GM12878 (cell line): ENCODE data around the gene HCK. TPM values are rescaled to one million over a fixed set of nuclear protein-coding genes. Genes with fewer than 3 reads are reported as not detected.

ENCODE experiments used
- ATAC-seq: fragments of 200-7000 bp; cut with Tn5 transposase; 3 replicates; pipeline ENCODE4 v1.9.1; 2020; ENCODE audit warnings: mild to moderate bottlenecking, moderate library complexity
- BruUV-seq: library from RNA; stranded (reverse); fragments of 400-500 nt; replicated peaks from 2 replicates; lab custom pipeline; 2021; lab: Mats Ljungman, UMichigan
- CTCF ChIA-PET: fragments of 300-600 bp; sonication (Branson Sonifier 250); formaldehyde crosslinking; extraction: SDS; loops from one replicate; lab custom pipeline; 2021; ENCODE audit warnings: inconsistent platforms; lab: Yijun Ruan, JAX
- POLR2A ChIA-PET: fragments of 350-600 bp; formaldehyde crosslinking; extraction: SDS; loops from one replicate; lab custom pipeline; 2021; ENCODE audit warnings: inconsistent platforms; lab: Charles Lee
- RAD21 ChIA-PET: fragments of 300-600 bp; sonication (Branson Sonifier 250); formaldehyde crosslinking; loops from one replicate; lab custom pipeline; 2023; ENCODE audit warnings: antibody characterized with exemption; ENCODE audit not compliant: unreplicated experiment; lab: Charles Lee
- SMC1A ChIA-PET: fragments of 300-600 bp; sonication (Branson Sonifier 250); formaldehyde crosslinking; loops from one replicate; lab custom pipeline; 2023; ENCODE audit not compliant: unreplicated experiment, uncharacterized antibody; lab: Charles Lee
- DNase-seq: peaks from one replicate; pipeline ENCODE4 v3.0.0-alpha.2; 2011; ENCODE audit warnings: low read depth, low spot score
- FAIRE-seq: peaks from 3 replicates; lab custom pipeline; 2011; peaks lifted over from hg19 to GRCh38; lab: Jason Lieb, UNC
- H2AFZ ChIP-seq: 2 replicates; pipeline ENCODE4 v1.6.0; 2011; ENCODE audit warnings: low read depth, low read length, control low read depth; ENCODE audit not compliant: control insufficient read depth
- H3K27ac ChIP-seq: 2 replicates; pipeline ENCODE4 v1.5.1; 2011; ENCODE audit warnings: control low read depth; ENCODE audit not compliant: control insufficient read depth, insufficient read depth
- H3K27me3 ChIP-seq, 2 experiments: replicated peaks in 1 of 2; 2 replicates each; pipeline versions ENCODE4 v1.6.0 to v1.6.1; 2011; ENCODE audit warnings: low read length in 1 of 2; ENCODE audit not compliant: control insufficient read depth in 2 of 2, insufficient read depth in 2 of 2
- H3K36me3 ChIP-seq, 2 experiments: 2 replicates each; pipeline ENCODE4 v1.5.1; 2011; ENCODE audit warnings: low read length in 1 of 2; ENCODE audit not compliant: control insufficient read depth in 2 of 2, insufficient read depth in 2 of 2
- H3K4me1 ChIP-seq: 2 replicates; pipeline ENCODE4 v1.6.1; 2011; ENCODE audit warnings: mild to moderate bottlenecking, low read length, moderate library complexity, mixed read lengths; ENCODE audit not compliant: control insufficient read depth, insufficient read depth
- H3K4me2 ChIP-seq: 2 replicates; pipeline ENCODE4 v1.6.0; 2011; ENCODE audit warnings: control low read depth; ENCODE audit not compliant: control insufficient read depth, insufficient read depth
- H3K4me3 ChIP-seq: fragments of 200-600 bp; sonication (generic); 2 replicates; pipeline ENCODE4 v1.5.1; 2016
- H3K79me2 ChIP-seq: 2 replicates; pipeline ENCODE4 v1.6.0; 2011; ENCODE audit warnings: low read length; ENCODE audit not compliant: control insufficient read depth, insufficient read depth
- H3K9ac ChIP-seq: 2 replicates; pipeline ENCODE4 v1.8.0; 2011; ENCODE audit warnings: low read length, control low read depth, mixed read lengths; ENCODE audit not compliant: control insufficient read depth, insufficient read depth
- H3K9me3 ChIP-seq: replicated peaks from 3 replicates; pipeline ENCODE4 v1.5.1; 2011; ENCODE audit warnings: mild to moderate bottlenecking, low read length; ENCODE audit not compliant: control insufficient read depth, insufficient read depth
- H4K20me1 ChIP-seq: 2 replicates; pipeline ENCODE4 v1.6.0; 2011; ENCODE audit not compliant: control insufficient read depth, insufficient read depth
- CBX5 ChIP-seq: sonication (generic); IDR thresholded peaks from 2 replicates; pipeline ENCODE4 v1.6.1; 2016; ENCODE audit warnings: low read depth, moderate library complexity, mild to moderate bottlenecking, inconsistent platforms
- CHD2 ChIP-seq: IDR thresholded peaks from 2 replicates; pipeline ENCODE4 v1.6.1; 2011; ENCODE audit warnings: low read depth, low read length, improper control_type of control experiment, borderline replicate concordance
- HDAC2 ChIP-seq: fragments of 200-600 bp; sonication (generic); IDR thresholded peaks from 2 replicates; pipeline ENCODE4 v1.6.1; 2017
- RAD21 ChIP-seq: IDR thresholded peaks from 2 replicates; pipeline ENCODE4 v1.6.1; 2011; ENCODE audit warnings: mild to moderate bottlenecking, low read depth, low read length, moderate library complexity; ENCODE audit not compliant: insufficient read depth
- STAT1 ChIP-seq: fragments of 450-650 bp; conservative IDR thresholded peaks from 2 replicates; pipeline ENCODE4 v1.6.1; 2014; ENCODE audit warnings: antibody characterized with exemption, mild to moderate bottlenecking
- USF2 ChIP-seq: IDR thresholded peaks from 2 replicates; pipeline ENCODE4 v1.6.1; 2011; ENCODE audit warnings: low read depth, low read length, improper control_type of control experiment, borderline replicate concordance
- WGBS: methylation state at CpG from one replicate; pipeline ENCODE4 v1.1.6; 2016; ENCODE audit warnings: low lambda C conversion rate; ENCODE audit not compliant: insufficient replicate concordance, insufficient coverage; ENCODE audit errors: missing lambda C conversion rate; 5-methylcytosine and 5-hydroxymethylcytosine counted together
- in situ Hi-C: fragments of 300-500 bp; cut with MboI; formaldehyde crosslinking; loops from 9 replicates; pipeline ENCODE4 v1.14.3; 2018; ENCODE audit warnings: mixed read lengths
- intact Hi-C: fragments of 100-400 bp; cut with micrococcal nuclease; formaldehyde crosslinking; loops from one replicate; pipeline ENCODE4 v1.14.2; 2022; ENCODE audit not compliant: unreplicated experiment
- polyA plus RNA-seq, 11 experiments: library from polyadenylated mRNA; depleted of rRNA in 4 of 11; unstranded in 6 of 11; stranded (reverse) in 5 of 11; fragments of >200 nt; fragmentation: Nextera tagmentation in 4 of 11; fragmentation: Illumina TruSeq in 1 of 11; extraction: Ambion mirVana in 4 of 11; extraction: Trizol in 1 of 11; gene quantifications; 1 replicate in 1 of 11; 2 replicates in 10 of 11; pipeline versions ENCODE4 v1.2.1 to v1.2.3, GENCODE V29; 2011 to 2016; ENCODE audit warnings: inconsistent platforms in 2 of 11, missing spikeins in 2 of 11, low read depth in 1 of 11
- total RNA-seq, 4 experiments: library from RNA; depleted of rRNA in 3 of 4; stranded (reverse); fragments of >200 nt in 3 of 4; fragmentation: Illumina TruSeq in 1 of 4; extraction: Trizol in 1 of 4; gene quantifications; 2 replicates each; pipeline versions ENCODE4 v1.2.1 to v1.2.3, GENCODE V29; 2013 to 2021
- TF ChIP-seq, protein P1 (sequence below): fragments of 450-650 bp; IDR thresholded peaks from 2 replicates; pipeline ENCODE4 v1.6.1; 2017; ENCODE audit warnings: low read depth, mild to moderate bottlenecking, moderate library complexity
- TF ChIP-seq, protein P2 (sequence below): IDR thresholded peaks from 2 replicates; pipeline ENCODE4 v1.6.1; 2012; ENCODE audit warnings: low read depth, low read length, improper control_type of control experiment
- TF ChIP-seq, protein P3 (sequence below): fragments of 450-650 bp; IDR thresholded peaks from 2 replicates; pipeline ENCODE4 v1.6.1; 2014; ENCODE audit warnings: mild to moderate bottlenecking

Gene HCK
- total and polyA plus RNA-seq, 10 of the 15 experiments (the other 5 are each of a cell fraction or from before 2014, with no cell fraction given): 1.3 to 30.3 (median 18.5) TPM

DNA sequence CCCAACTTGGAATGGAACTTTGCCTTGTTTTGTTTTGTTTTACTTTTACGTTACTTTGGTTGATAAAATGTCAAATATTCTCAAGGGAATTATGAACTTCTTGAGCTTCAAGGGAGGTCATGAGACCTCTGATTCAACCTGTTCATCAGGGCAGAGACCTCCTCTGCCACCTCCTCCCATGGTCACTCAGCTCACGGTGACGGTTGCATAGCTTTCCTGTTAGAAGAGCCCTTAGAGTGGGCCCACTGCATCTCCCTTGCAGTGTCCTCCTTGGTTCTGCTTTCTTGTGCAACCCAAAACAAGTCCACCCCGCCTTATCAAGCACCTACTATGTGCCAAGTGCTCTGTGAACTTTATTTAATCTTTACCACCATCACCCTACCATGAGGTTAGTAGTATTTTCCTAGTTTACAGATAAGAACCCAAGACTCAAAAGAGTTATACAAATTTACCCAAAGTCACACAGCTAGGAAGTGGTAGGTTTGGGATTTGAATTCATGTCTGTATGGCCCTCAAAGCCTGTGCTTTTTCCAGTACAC is 72.9 kb downstream of the HCK start:
- Histone ChIP-seq H3K27ac (no peak overlapping the region), H4K20me1 (no peaks in the 10 kb centered on the region), H2AFZ (no peak overlapping the region), H3K9me3 (no peaks in the 10 kb centered on the region), H3K4me1 (no peaks in the 10 kb centered on the region), H3K9ac (no peak overlapping the region), H3K79me2 (peaks cover 8% of the 10 kb centered on the region), H3K4me3 (no peak overlapping the region), H3K4me2 (no peak overlapping the region), H3K36me3 (peaks cover 4% of the 10 kb centered on the region in 2 experiments; a peak in 3 of 4 replicates), H3K27me3 (no peaks in the 10 kb centered on the region)
- in situ Hi-C loops (no loop called here), intact Hi-C loops (no loop called here)
- FAIRE-seq (no peak), ATAC-seq (no peak), DNase-seq (no peak)
- WGBS: 83% methylated on average over 4 of the region's 4 CpGs
- BruUV-seq: no TSS peak
- ChIA-PET RAD21 (interaction anchor here (1.1 kb wide), 1 partner anchor 10 kb away, joined by 3 read pairs; no protein-coding TSS in a partner anchor), SMC1A (interaction anchor here (0.6 kb wide), 1 partner anchor 105 kb away, joined by 3 read pairs; no protein-coding TSS in a partner anchor), POLR2A (interaction anchor here (0.6 to 1.2 kb wide), 3 partner anchors 24 to 396 kb away, joined by 3 to 4 read pairs (median 4); no protein-coding TSS in a partner anchor), CTCF (no interaction called here)
- no peak for TF ChIP-seq CHD2
- TF ChIP-seq, protein P1, sequence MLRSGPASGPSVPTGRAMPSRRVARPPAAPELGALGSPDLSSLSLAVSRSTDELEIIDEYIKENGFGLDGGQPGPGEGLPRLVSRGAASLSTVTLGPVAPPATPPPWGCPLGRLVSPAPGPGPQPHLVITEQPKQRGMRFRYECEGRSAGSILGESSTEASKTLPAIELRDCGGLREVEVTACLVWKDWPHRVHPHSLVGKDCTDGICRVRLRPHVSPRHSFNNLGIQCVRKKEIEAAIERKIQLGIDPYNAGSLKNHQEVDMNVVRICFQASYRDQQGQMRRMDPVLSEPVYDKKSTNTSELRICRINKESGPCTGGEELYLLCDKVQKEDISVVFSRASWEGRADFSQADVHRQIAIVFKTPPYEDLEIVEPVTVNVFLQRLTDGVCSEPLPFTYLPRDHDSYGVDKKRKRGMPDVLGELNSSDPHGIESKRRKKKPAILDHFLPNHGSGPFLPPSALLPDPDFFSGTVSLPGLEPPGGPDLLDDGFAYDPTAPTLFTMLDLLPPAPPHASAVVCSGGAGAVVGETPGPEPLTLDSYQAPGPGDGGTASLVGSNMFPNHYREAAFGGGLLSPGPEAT: no peak
- no peak for TF ChIP-seq HDAC2
- TF ChIP-seq USF2: no peak
- TF ChIP-seq, protein P2, sequence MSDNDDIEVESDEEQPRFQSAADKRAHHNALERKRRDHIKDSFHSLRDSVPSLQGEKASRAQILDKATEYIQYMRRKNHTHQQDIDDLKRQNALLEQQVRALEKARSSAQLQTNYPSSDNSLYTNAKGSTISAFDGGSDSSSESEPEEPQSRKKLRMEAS: no peak
- TF ChIP-seq RAD21: no peak
- TF ChIP-seq, protein P3, sequence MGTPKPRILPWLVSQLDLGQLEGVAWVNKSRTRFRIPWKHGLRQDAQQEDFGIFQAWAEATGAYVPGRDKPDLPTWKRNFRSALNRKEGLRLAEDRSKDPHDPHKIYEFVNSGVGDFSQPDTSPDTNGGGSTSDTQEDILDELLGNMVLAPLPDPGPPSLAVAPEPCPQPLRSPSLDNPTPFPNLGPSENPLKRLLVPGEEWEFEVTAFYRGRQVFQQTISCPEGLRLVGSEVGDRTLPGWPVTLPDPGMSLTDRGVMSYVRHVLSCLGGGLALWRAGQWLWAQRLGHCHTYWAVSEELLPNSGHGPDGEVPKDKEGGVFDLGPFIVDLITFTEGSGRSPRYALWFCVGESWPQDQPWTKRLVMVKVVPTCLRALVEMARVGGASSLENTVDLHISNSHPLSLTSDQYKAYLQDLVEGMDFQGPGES: no peak
- no peak for TF ChIP-seq CBX5
- no peak for TF ChIP-seq STAT1
